Measurements from ENCODE around the gene JPH4.

DNA sequence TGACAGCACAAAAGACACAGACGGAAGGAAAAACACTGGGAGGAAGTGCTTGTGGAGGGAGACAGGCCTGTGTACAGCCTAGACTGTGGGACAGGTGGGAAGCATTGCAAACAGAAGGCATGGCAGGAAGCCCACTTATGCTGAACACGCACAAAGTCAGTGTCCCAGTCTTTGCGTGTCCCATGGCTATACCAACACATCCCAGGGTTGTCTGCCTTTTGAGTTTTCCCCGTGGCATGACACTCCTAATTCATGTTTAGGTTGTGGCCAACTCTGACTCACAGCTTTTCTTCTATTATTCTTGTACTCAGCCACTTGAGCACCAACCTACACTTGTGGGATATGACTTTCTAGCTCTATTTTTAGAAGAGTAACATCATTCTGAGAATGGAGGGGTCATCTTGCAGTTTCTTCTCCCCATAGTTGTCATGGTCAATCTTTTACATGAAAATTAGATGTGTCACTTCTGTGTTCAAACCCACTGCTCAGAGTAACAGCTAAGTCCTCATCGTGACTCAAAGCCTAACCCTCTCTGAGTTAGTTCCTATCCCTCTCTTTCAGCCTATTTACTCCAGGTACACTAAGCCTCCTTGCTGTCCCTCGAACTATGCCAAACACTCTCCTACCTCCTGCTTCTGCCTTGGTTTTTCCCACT is 27.5 kb upstream of the JPH4 start:
- TF ChIP-seq, protein P1, sequence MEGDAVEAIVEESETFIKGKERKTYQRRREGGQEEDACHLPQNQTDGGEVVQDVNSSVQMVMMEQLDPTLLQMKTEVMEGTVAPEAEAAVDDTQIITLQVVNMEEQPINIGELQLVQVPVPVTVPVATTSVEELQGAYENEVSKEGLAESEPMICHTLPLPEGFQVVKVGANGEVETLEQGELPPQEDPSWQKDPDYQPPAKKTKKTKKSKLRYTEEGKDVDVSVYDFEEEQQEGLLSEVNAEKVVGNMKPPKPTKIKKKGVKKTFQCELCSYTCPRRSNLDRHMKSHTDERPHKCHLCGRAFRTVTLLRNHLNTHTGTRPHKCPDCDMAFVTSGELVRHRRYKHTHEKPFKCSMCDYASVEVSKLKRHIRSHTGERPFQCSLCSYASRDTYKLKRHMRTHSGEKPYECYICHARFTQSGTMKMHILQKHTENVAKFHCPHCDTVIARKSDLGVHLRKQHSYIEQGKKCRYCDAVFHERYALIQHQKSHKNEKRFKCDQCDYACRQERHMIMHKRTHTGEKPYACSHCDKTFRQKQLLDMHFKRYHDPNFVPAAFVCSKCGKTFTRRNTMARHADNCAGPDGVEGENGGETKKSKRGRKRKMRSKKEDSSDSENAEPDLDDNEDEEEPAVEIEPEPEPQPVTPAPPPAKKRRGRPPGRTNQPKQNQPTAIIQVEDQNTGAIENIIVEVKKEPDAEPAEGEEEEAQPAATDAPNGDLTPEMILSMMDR (IDR thresholded peaks at IDR 0.05), result no peak
- no peak for TF ChIP-seq POLR2AphosphoS5 (IDR thresholded peaks at IDR 0.05)
- no peak for TF ChIP-seq POLR2A (IDR thresholded peaks at IDR 0.05)

Data from stomach (tissue), 4 donors.